HCT116 (cell line): ENCODE results near the gene GNAT2. TPM values are rescaled to one million over a fixed set of nuclear protein-coding genes. Genes with fewer than 3 reads are reported as not detected.

ENCODE experiments used
- ATAC-seq: fragments of 200-7000 bp; cut with Tn5 transposase; 2 replicates; pipeline ENCODE4 v1.9.1; 2020; ENCODE audit warnings: mild to moderate bottlenecking, moderate library complexity
- BruUV-seq: library from RNA; stranded (reverse); fragments of 400-500 nt; replicated peaks from 2 replicates; lab custom pipeline; 2021; lab: Mats Ljungman, UMichigan
- CTCF ChIA-PET: fragments of 300-600 bp; sonication (Branson Sonifier 250); formaldehyde crosslinking; loops from one replicate; lab custom pipeline; 2021; ENCODE audit warnings: antibody characterized with exemption; lab: Charles Lee
- POLR2A ChIA-PET: fragments of 300-600, 350-600 bp; sonication (Branson Sonifier 250); formaldehyde crosslinking; loops from one replicate; lab custom pipeline; 2021; ENCODE audit warnings: antibody characterized with exemption; lab: Charles Lee
- RAD21 ChIA-PET, 2 experiments: fragments of 300-600 bp; sonication (Branson Sonifier 250); formaldehyde crosslinking; loops; one replicate each; lab custom pipeline; 2023; ENCODE audit warnings: low total read pairs in 2 of 2; ENCODE audit not compliant: uncharacterized antibody in 2 of 2, unreplicated experiment in 2 of 2, low non-redundant PET in 1 of 2; lab: Charles Lee
- DNase-seq: peaks from one replicate; pipeline ENCODE4 v3.0.0-alpha.2; 2010; ENCODE audit warnings: low read depth, low spot score
- H2AFZ ChIP-seq: fragments of 200-600 bp; shearing (Covaris generic), sonication (generic); 2 replicates; pipeline ENCODE4 v1.6.1; 2017; ENCODE audit warnings: low read depth, mixed run types, mixed read lengths, antibody characterized with exemption, low read length; ENCODE audit not compliant: poor library complexity, severe bottlenecking
- H3K27ac ChIP-seq: 2 replicates; pipeline ENCODE4 v1.5.1; 2012; ENCODE audit warnings: low read depth, low read length
- H3K27me3 ChIP-seq: fragments of 200-600 bp; sonication (generic); 2 replicates; pipeline ENCODE4 v1.6.1; 2016; ENCODE audit warnings: mixed run types, low read length, mixed read lengths; ENCODE audit not compliant: insufficient read depth
- H3K36me3 ChIP-seq, 2 experiments: fragments of 200-500 bp in 1 of 2; fragments of 200-600 bp in 1 of 2; sonication (Bioruptor generic) in 1 of 2; sonication (generic) in 1 of 2; 2 replicates each; pipeline versions ENCODE4 v1.5.1 to v1.6.1; 2014 to 2016; ENCODE audit warnings: low read length in 2 of 2, inconsistent platforms in 1 of 2, mixed read lengths in 1 of 2, mixed run types in 1 of 2; ENCODE audit not compliant: insufficient read depth in 2 of 2, control insufficient read depth in 1 of 2
- H3K4me1 ChIP-seq, 2 experiments: fragments of 200-600 bp in 1 of 2; sonication (generic) in 1 of 2; 2 replicates each; pipeline versions ENCODE4 v1.5.1 to v1.6.1; 2012 to 2017; ENCODE audit warnings: low read length in 2 of 2, inconsistent platforms in 1 of 2, mild to moderate bottlenecking in 1 of 2, mixed read lengths in 1 of 2, mixed run types in 1 of 2, moderate library complexity in 1 of 2; ENCODE audit not compliant: insufficient read depth in 2 of 2, control insufficient read depth in 1 of 2
- H3K4me2 ChIP-seq: fragments of 200-600 bp; sonication (generic); 2 replicates; pipeline ENCODE4 v1.6.1; 2017; ENCODE audit warnings: mixed run types, low read length, mixed read lengths
- H3K4me3 ChIP-seq, 2 experiments: fragments of 200-600 bp in 1 of 2; sonication (generic) in 1 of 2; replicated peaks in 1 of 2; 2 replicates each; pipeline ENCODE4 v1.5.1; 2011 to 2016; ENCODE audit warnings: low read length in 2 of 2, control low read depth in 1 of 2, low read depth in 1 of 2, mild to moderate bottlenecking in 1 of 2, mixed read lengths in 1 of 2, mixed run types in 1 of 2
- H3K79me2 ChIP-seq: fragments of 200-600 bp; sonication (generic); 2 replicates; pipeline ENCODE4 v1.6.1; 2017; ENCODE audit warnings: mild to moderate bottlenecking, mixed run types, low read length, moderate library complexity, mixed read lengths; ENCODE audit not compliant: insufficient read depth
- H3K9ac ChIP-seq: fragments of 200-600 bp; sonication (generic); 2 replicates; pipeline ENCODE4 v1.6.1; 2016; ENCODE audit warnings: low read length, mixed read lengths
- H3K9me2 ChIP-seq: fragments of 200-600 bp; sonication (generic), shearing (Covaris generic); 2 replicates; pipeline ENCODE4 v1.6.1; 2017; ENCODE audit warnings: mixed run types, mild to moderate bottlenecking, moderate library complexity; ENCODE audit not compliant: insufficient read depth
- H3K9me3 ChIP-seq, 2 experiments: fragments of 200-500 bp in 1 of 2; fragments of 200-600 bp in 1 of 2; sonication (Bioruptor generic) in 1 of 2; sonication (generic) in 1 of 2; 2 replicates each; pipeline ENCODE4 v1.6.1; 2014 to 2017; ENCODE audit warnings: low read length in 2 of 2, mixed read lengths in 2 of 2, inconsistent platforms in 1 of 2, low read depth in 1 of 2, mild to moderate bottlenecking in 1 of 2, mixed run types in 1 of 2, moderate library complexity in 1 of 2; ENCODE audit not compliant: control insufficient read depth in 1 of 2, insufficient read depth in 1 of 2
- H4K20me1 ChIP-seq: fragments of 200-600 bp; sonication (generic), shearing (Covaris generic); 2 replicates; pipeline ENCODE4 v1.6.1; 2017; ENCODE audit warnings: mixed run types, mild to moderate bottlenecking, moderate library complexity; ENCODE audit not compliant: insufficient read depth
- CBX3 ChIP-seq: IDR thresholded peaks from 2 replicates; pipeline ENCODE4 v1.6.1; 2012; ENCODE audit warnings: low read depth
- CEBPB ChIP-seq: IDR thresholded peaks from 2 replicates; pipeline ENCODE4 v1.6.1; 2012; ENCODE audit warnings: low read depth
- EGR1 ChIP-seq: IDR thresholded peaks from 2 replicates; pipeline ENCODE4 v1.6.1; 2012; ENCODE audit warnings: low read depth
- JUND ChIP-seq: IDR thresholded peaks from 2 replicates; pipeline ENCODE4 v1.6.1; 2012
- MAX ChIP-seq: IDR thresholded peaks from 2 replicates; pipeline ENCODE4 v1.6.1; 2012
- POLR2A ChIP-seq: IDR thresholded peaks from 2 replicates; pipeline ENCODE4 v1.7.0; 2011; ENCODE audit warnings: borderline replicate concordance; ENCODE audit not compliant: insufficient read depth, insufficient read length; ENCODE audit errors: extremely low read depth
- REST ChIP-seq: IDR thresholded peaks from 2 replicates; pipeline ENCODE4 v1.6.1; 2012; ENCODE audit warnings: low read depth
- SRF ChIP-seq: IDR thresholded peaks from 2 replicates; pipeline ENCODE4 v1.6.1; 2012; ENCODE audit warnings: low read depth
- ZBTB33 ChIP-seq: IDR thresholded peaks from 2 replicates; pipeline ENCODE4 v1.6.1; 2011; ENCODE audit warnings: mild to moderate bottlenecking, low read length, moderate library complexity; ENCODE audit not compliant: insufficient replicate concordance; ENCODE audit errors: extremely low read depth
- ZFX ChIP-seq: fragments of 450-650 bp; IDR thresholded peaks from 2 replicates; pipeline ENCODE4 v1.6.1; 2017
- intact Hi-C: fragments of 100-400 bp; cut with micrococcal nuclease; formaldehyde crosslinking; loops from 2 replicates; pipeline ENCODE4 v1.10.0; 2022
- total RNA-seq: library from RNA; stranded (reverse); gene quantifications from one replicate; pipeline ENCODE4 v1.2.1, GENCODE V29; 2021; ENCODE audit not compliant: unreplicated experiment

Gene GNAT2
- total RNA-seq, 1 experiment from 2014 or later, result 0.76 TPM

GRCh38 chr1:109627692-109628399 is 8.4 kb upstream of the GNAT2 start:
- intact Hi-C loops, result no loop called here
- CTCF ChIA-PET, result interaction anchor here (1.3 to 1.8 kb wide), 2 partner anchors 9 to 12 kb away, joined by 3 to 5 read pairs; no protein-coding TSS in a partner anchor
- TF ChIP-seq ZFX, result no peak
- TF ChIP-seq POLR2A, result no peak
- no peak for TF ChIP-seq CEBPB
- TF ChIP-seq EGR1, result no peak
- no peak for TF ChIP-seq JUND
- no peak for TF ChIP-seq CBX3
- no peak for TF ChIP-seq ZBTB33
- no peak for TF ChIP-seq REST
- TF ChIP-seq SRF, result no peak
- no peak for TF ChIP-seq MAX
- TF ChIP-seq, all 23 proteins: peak for 0
- no peak for ATAC-seq
- Histone ChIP-seq H2AFZ (no peak overlapping the region), H3K4me1 (peaks cover under 1 to 9% of the 10 kb centered on the region in 2 experiments; a peak in 2 of 4 replicates), H3K9me2 (no peaks in the 10 kb centered on the region), H3K27ac (no peak overlapping the region), H4K20me1 (no peaks in the 10 kb centered on the region), H3K36me3 (peaks cover 6 to 20% of the 10 kb centered on the region in 2 experiments; a peak in 3 of 4 replicates), H3K4me3 (no peak overlapping the region), H3K9me3 (no peaks in the 10 kb centered on the region), H3K4me2 (no peak overlapping the region), H3K79me2 (peaks cover 20% of the 10 kb centered on the region), H3K9ac (no peak overlapping the region), H3K27me3 (no peaks in the 10 kb centered on the region)
- BruUV-seq, result no TSS peak
- RAD21 ChIA-PET, result no interaction called here
- POLR2A ChIA-PET, result no interaction called here
- no peak for DNase-seq
